NCI-H2081 (cell line): ENCODE measurements around the gene POLK.
"Not testable (repeated sequence)": the region's sequence is repeated elsewhere in the genome, so short reads cannot be mapped to it uniquely, and the experiment has no call there.

Experiments used
- DNase-seq, 2 experiments: peaks; one replicate each; lab custom pipeline; 2025; lab: John Stamatoyannopoulos, UW

POLK gene

DNA sequence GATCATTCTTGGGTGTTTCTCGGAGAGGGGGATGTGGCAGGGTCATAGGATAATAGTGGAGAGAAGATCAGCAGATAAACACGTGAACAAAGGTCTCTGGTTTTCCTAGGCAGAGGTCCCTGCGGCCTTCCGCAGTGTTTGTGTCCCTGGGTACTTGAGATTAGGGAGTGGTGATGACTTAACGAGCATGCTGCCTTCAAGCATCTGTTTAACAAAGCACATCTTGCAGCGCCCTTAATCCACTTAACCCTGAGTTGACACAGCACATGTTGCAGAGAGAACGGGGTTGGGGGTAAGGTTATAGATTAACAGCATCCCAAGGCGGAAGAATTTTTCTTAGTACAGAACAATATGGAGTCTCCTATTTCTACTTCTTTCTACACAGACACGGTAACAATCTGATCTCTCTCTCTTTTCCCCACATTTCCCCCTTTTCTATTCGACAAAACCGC, 99.2 kb downstream of the POLK start:
- DNase-seq: not testable (repeated sequence)

DNA sequence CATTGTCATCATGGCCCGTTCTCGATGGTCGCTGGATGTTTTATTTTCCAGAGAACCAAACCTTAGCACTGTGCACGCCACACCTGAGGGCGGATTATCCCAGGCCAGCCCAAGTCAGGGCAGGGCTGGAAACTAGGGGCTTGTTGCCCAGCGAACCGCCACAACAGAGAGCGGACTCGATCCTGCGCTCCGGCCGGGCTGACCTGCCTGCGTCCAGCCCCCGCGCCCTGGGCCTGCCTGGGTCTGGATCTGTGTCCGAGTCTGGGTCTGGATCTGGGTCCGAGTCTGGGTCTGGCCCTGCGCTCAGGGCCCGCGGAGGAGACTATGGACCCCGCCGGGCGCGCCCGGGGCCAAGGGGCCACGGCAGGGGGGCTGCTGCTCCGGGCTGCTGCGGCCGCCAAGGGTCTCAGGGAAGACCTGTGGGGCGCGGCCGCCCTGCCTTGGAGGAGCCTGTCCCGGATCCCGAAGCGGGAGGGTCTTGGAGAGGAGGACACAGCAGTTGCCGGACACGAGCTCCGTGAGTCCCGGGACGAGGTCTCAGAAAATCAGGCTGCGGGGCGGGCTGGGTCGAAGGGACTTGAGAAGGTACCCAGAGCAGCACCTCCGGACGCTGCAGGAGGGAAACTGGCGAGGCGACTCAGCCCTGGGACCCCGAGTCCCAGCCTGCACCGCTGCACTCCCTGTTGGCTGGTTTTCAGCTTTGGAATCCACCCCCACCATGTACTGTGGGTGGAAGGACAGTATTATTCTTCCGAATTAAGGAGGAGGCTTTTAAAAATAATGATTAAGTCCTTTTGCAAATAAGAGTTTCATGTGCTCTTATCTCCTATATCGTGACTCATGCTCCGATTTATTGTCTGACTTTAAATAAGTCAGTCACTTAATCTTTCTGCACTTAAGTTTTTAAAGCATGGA, 99.9 kb downstream of the POLK start, which contains the start of gene ANKDD1B:
ANKDD1B (plus strand) TSS at position 143 of the 915 bp plus-strand sequence; CDS start at position 325, 182 bp downstream.
- no peak for DNase-seq

DNA sequence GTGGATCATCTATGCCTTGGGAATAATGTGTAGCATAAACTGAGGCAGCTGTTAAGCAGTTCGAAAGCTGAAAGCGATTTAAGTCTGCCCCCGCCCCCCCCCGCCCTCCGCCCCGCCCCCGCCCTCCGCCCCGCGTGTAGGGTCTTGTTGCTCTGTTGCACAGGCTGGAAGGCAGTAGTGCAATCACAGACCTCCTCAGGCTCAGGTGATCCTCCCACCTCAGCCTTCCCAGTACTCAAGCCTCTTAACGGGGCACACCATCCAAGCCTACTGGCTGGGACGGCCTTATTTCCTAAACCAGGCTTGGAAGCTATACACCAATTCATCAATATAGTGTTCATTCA, 100.5 kb downstream of the POLK start:
- no peak for DNase-seq

DNA sequence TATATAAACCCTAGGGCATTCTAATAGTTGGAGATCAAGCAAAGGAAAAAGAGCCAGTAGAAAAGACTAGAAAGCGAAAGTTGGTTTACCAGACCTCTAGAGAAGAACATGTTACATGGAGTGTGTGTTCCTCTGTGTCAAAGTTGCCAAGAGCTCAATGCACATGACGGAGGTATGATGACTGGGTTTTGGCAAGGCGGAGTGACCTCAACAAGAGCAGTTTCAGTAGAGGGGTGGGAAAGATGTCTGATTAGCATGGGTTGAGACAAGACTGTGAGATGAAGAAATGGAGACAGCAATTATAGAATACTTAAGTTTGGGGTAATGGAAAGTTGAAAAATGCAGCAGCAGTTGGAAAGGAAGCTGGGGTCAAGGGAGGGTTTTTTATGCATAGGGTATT, 101.2 kb downstream of the POLK start:
- DNase-seq: no peak

DNA sequence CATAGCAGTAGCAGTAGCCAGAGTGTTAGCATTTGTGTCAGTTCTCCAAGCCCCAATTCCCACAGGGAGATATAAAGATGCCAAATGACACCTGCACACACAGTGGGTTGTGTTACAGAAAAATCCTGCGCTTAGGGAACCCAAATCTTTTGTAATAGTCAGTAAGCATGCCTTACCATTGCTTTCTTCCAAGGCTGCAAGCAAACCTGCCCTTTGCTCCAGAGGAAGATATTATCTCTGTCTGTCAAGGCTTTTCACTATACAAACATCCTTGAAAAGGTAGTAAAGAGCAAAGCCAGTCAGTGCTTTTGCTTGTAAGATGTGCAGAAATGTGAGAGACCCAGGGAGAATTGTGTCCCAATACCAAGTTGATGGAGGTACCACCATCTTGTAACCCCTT, 102.5 kb downstream of the POLK start:
- no peak for DNase-seq

DNA sequence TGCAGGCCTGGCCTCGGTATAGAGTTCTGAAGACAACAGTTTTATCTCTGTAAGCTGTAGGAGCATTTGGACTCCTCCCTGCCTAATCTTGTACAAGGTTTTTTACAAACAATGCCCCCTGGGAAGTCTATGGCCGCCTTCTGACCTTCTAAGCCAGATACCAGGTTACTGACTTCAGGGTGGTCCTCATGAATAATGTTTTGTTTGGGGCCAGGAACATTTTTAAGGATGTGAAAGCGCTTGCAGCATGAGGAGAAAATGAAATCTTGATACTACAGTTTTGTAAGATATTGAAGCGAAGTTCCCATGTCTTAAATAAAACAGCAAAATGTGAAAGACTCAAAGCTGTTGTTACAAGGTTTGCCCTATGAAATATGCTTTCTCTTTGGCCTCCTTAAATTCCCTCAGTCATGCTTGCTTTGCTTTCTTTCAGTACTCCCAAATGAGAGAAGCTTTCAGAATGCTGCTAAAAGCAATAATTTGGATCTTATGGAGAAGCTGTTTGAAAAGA, 104.7 kb downstream of the POLK start:
- DNase-seq: no peak

DNA sequence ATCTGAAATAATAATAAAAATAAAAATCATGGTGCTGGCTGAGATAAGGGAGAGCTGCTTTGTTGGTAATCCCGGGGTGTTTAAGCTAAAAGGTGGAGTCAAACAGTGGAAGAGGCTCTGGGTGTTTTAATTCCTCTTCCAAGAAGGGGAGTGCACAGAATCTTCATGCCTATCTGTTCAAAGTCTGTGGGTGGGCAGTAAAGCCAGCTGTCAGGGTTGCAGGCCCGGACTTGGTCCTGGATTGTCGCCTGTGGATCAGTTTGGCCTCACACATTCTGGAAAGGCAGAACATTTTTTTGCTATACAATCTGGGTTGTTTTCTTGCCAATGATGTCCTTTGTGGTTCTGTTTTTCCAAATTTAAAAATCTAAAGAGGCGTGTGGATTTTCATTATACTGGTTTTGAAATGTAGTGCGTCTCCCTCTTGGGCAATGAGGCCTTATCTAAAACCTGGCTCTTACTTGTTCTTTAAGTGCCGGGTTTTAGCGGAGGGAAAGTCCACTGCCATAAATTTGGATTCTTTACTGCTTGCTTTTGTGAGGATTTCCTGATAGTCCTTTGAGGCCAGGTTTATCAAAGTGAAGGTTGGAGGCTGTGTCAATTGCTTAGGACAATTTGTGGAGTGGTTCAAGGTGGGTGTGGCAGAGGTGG, 105.4 kb downstream of the POLK start:
- DNase-seq: no peak

DNA sequence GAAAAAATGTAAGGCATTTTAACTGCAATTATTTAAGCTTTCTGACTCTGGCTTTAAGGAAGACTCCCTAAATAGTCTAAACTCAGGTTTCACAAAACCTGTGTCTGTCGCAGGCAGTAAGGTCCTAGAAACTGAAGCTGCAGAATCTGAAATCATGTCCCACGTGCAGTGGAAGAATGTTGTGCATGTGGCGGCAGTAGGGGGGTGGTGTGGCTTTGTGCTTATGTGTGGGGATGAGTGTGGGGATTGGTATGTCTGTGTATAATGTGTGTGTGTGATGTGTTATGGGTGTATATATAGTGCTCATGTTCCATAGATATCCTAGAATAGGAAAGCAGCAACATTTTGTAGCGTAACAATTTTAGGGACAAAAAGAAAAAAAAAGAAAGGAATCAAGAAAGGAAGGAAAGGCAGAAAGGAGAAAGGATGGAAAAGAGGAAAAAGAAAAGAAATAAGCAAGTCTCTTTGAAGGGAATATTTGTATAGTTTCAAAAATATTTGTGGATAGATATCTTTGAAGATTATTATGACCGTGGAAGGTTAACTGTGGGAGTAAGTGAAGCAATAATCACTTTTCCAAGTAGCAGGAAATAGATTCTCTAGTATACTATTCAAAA, 106.2 kb downstream of the POLK start:
- no peak for DNase-seq

DNA sequence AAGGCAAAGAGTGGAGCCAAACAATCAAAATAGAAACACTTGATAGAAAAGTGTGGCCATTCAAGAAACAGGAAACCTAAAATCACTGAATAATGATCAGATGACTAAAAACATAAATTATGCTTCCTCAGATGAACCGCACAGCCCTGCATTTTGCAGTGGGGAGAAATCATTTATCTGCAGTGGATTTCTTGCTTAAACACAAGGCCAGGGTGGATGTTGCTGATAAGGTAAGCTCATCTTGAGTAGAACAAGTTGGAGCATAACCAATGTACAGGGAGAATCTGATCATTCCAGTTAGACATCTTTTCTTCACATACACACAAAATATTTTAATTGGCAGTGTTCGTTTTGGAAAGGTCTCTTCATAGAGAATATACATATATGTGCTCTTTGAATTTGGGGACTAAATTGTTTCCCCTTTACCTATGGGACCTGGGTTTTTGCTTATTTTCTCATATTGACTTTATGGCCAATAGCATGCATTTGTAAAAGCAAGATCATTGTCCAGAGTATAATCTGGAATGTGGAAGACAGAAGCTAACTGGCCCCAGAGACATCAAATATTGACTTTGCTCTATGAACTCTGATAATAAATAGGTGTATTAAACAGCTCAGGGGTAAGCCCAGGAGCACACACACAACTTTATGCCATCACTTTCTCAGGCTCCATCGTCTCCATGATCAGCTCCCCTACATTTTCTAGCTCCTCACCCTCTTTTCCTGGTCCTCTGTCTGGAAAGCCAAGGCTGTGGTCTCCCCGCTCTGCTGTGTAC, 108.7 kb downstream of the POLK start:
- no peak for DNase-seq

DNA sequence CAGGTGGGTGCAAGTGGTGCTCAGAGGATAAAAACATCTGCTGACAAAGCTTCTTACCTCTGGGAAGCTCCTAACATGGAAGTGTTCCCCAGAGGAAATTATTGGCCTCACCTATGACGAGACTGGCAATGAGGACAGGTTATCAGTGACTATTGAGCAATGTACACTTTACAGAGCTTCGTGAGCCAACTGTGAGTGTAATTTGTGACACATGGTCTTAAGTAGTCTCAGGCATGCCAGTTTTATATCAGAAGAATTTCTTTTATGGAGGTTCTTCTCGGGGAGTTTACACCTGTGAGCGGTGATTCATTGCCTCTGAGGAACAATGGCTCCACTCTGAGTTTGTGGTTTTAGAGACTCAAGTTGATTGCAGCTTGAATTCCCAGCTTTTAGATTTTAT, 110.9 kb downstream of the POLK start:
- no peak for DNase-seq

DNA sequence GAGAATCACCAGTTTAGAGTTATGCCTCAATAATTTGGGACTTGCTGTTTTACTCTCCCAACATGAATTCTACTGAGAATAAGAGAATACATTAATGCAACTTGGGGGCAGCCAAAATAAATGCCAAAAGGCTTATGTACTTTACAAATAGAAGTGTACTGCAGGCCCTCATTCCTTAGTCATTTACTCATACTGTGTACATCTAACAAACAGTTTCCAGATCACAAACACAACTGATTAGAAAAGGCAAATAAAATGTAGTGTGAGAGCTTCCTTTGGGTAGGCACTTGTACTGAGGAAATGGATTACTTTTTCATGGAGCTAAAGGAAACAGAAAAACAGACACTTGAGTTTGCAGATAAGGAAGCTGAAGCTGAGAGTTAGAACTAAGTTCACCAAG, 112.2 kb downstream of the POLK start:
- DNase-seq: no peak

DNA sequence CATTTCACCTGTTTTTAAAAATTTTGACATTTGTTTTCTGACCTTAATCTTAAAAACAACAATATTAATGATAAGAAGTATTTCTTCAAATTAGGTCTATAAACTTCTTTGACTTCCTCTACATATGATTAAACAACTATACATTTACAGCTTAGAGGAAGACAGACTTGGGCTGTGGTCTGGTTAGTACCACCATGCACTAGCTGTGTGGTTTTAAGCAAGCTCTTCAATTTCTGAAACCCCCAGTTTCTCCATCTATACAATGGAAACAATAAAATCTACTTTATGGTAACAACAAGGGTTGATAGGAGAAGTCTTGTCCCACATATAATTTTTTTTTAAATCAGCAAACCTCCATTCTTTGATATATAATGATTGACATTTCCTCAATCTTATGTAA, 115.3 kb downstream of the POLK start:
- DNase-seq: no peak

DNA sequence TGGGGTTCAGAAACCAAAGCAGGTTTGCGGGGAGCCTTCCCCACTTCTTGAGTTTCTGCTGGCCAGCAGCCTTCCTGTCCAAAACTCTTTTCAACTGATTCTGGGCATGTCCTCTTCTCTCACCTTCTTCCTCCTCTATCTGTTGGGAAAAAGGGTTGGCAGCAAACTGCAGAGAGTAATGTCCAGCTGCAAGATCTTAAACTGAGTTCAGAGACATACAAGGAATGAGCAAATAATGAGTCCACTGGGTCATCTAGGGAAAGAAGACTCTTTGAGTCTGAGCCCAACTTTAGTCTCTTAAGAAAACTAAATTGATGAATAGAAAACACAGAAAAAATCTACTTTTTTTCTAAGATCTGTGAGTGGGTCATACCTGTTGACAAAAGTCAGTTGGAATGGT, 116.1 kb downstream of the POLK start:
- no peak for DNase-seq

DNA sequence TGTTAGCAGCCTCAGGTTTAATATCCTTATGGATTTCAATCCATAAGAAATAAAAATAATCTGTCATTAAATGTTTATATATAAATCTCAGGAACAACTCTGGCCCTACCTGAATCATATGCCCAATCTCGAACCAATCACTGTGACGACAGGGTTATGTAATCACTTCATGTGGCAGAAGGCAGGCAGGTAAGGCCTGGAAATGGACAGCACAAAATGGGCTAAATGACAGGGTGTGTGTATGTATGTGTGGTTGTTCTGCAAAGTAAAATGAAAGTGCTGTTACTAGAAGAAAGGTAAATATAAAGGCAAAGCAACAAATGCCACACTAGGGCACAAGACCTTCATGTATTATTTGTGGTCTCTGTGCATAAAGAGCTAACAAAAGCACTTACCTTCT, 119.2 kb downstream of the POLK start:
- DNase-seq: no peak

DNA sequence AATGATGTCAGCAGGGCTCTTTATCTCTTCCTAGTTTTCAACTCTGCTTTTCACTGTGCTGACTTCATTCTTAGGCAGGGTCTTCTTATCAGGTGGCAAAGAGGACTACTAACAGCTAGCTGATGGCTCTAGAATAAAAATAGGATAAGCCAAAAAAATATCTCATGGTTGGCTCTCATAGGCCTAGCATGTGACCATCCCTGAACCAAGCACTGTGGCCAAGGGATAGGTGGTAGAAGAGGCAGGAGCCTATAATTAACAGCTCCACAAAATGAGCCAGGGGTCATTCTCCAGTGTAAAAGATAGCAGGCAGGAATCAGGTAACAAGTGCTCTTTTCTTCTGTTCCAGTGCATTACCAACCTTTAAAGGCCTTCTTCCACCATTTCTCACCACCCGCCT, 120.6 kb downstream of the POLK start:
- no peak for DNase-seq

DNA sequence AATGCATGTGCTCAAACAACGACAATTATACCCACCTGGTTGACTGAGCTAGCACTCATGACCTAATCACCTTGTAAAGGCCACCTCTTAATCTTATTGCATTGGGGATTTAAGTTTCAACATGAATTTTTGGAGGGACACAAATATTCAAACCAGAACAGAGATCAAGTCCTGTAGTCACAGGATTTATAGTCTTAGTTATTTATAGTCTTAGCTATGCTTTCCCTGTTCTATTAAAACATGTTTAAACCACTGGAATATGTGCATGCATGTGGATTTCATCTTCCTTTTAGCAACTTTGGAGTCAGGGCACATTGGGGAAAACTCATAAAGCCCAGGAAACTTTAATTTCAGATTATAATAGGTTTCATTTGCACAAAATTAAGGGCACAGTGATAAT, 126.3 kb downstream of the POLK start:
- DNase-seq: no peak

DNA sequence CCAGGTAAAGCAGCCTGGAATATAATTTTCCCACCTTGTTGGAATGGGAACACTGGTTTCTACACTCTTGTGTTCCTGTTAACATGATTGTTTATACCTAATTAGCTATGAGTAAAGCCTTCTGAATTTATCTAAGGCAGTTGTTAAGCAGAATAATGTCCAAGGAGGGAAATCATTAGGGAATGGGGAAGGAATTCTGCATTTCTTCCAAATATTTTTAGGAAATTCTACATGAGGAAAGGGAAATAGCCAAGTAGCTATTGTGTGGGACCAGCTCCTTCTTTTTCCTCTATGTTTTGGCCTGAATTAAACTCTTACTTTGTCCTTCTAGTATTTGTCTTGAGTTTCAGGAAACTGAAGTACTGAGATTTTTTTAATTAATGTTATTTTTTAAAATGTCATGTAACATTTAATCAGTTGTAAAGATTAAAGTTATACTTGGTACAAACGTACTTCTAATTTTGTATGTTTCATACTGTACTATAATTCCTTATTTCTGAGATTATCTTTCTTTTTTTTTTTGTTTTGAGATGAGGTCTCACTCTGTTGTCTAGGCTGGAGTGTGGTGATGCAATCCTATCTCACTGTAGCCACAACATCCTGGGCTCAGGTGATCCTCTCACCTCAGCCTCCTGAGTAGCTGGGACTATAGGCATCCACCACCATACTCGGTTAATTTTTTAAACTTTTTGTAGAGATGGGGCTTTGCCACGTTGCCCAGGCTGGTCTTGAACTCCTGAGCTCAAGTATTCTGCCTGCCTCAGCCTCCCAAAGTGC, 128.0 kb downstream of the POLK start:
- no peak for DNase-seq

DNA sequence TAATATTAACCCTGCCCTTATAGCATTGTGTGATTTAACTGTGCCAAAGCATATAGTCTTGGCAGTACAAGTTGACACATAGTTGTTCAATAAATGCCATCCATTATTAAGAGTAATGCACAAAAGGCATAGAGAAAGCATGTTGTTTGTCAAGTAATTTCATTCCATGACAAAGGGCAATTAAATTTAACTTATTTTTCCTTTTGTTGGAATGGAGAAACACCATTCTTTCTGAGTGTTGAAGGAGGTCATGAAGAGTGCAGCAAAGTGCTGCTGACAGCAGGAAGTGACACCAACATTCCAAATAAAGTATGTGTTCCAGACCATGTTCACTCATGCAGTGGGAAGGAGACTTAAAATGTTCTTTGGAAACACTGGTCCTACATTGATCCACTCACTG, 128.7 kb downstream of the POLK start:
- DNase-seq: no peak

DNA sequence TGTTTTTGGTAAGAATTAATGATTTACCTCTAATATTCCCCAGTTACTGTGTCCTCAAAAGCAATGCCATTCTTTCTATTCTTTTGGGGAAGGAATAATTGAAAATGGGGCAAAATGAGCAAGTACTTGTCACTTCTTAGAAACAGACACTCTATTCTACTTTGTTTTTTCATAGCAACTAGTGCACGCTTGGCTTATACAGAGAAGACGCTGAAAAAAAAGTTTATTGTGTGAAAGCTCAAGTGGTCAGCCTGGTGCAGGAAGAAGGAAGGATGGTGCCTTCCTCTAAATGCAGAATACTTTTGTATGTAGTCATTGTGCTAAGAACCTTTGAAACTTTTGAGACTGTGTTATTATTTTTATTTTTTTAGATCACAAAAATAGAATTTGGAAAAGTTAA, 129.1 kb downstream of the POLK start:
- no peak for DNase-seq

DNA sequence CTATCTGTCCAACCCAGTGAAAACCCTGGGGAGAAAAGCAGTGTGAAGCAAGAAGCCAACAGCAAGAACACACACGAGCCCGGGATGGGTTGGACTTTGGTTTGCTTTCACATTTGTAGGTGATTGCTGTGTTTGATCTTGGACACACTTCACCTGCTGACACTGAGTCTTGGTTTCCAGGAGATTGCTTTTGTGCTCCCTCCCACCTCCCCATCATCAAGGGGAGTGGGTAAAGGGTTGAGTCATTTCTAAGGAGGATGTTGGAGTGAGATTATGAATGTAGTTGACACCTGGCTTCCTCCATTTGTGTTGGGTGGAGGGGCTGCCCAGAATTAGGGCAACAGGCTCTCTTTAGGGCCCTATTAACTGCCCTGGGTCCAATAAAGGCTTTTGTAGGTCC, 137.0 kb downstream of the POLK start:
- DNase-seq: no peak
